Kasumi-1 (cell line): Measurements from ENCODE around the gene SYNPO2.
"Not testable (repeated sequence)": the region's sequence is repeated elsewhere in the genome, so short reads cannot be mapped to it uniquely, and the experiment has no call there.

ENCODE experiments used
- DNase-seq, 2 experiments: peaks; one replicate each; lab custom pipeline; 2025; lab: John Stamatoyannopoulos, UW

Gene SYNPO2

GRCh38 chr4:119000400-119000799 is 111.7 kb downstream of the SYNPO2 start:
- DNase-seq = no peak

- no peak for DNase-seq
Measured at GRCh38 chr4:119002476-119002875, 113.8 kb downstream of the SYNPO2 start.

GRCh38 chr4:119003001-119003400 is 114.3 kb downstream of the SYNPO2 start:
- peak; percentile 42 to 54 for DNase-seq

- DNase-seq = no peak
Measured at GRCh38 chr4:119005928-119006460, 117.3 kb downstream of the SYNPO2 start.

- no peak for DNase-seq
Measured at GRCh38 chr4:119008761-119009160, 120.1 kb downstream of the SYNPO2 start.

- not testable (repeated sequence) for DNase-seq
Measured at GRCh38 chr4:119010221-119010620, 121.6 kb downstream of the SYNPO2 start.

GRCh38 chr4:119010909-119011606 is 122.4 kb downstream of the SYNPO2 start:
- DNase-seq = no peak

- DNase-seq = no peak
Measured at GRCh38 chr4:119011607-119011988, 122.9 kb downstream of the SYNPO2 start.

GRCh38 chr4:119014658-119015057 is 126.0 kb downstream of the SYNPO2 start:
- no peak for DNase-seq

GRCh38 chr4:119016636-119017035 is 128.0 kb downstream of the SYNPO2 start:
- DNase-seq = no peak

- DNase-seq = no peak
Measured at GRCh38 chr4:119017636-119018035, 129.0 kb downstream of the SYNPO2 start.

GRCh38 chr4:119020158-119020557 is 131.5 kb downstream of the SYNPO2 start:
- no peak for DNase-seq

GRCh38 chr4:119022520-119022919 is 133.9 kb downstream of the SYNPO2 start:
- not testable (repeated sequence) for DNase-seq

GRCh38 chr4:119024102-119024501 is 135.4 kb downstream of the SYNPO2 start:
- no peak for DNase-seq

- DNase-seq = peak; percentile 8 to 22
Measured at GRCh38 chr4:119025420-119025819, 136.8 kb downstream of the SYNPO2 start.

- peak; percentile 16 to 24 for DNase-seq
Measured at GRCh38 chr4:119025916-119026661, 137.4 kb downstream of the SYNPO2 start.

- DNase-seq = no peak
Measured at GRCh38 chr4:119026662-119027444, 138.2 kb downstream of the SYNPO2 start.

- DNase-seq = no peak
Measured at GRCh38 chr4:119027811-119028210, 139.2 kb downstream of the SYNPO2 start.

- no peak for DNase-seq
Measured at GRCh38 chr4:119028296-119028695, 139.6 kb downstream of the SYNPO2 start.

GRCh38 chr4:119029847-119030535 is 141.3 kb downstream of the SYNPO2 start:
- no peak for DNase-seq

GRCh38 chr4:119030536-119030890 is 141.9 kb downstream of the SYNPO2 start:
- DNase-seq = no peak

GRCh38 chr4:119031218-119031617 is 142.6 kb downstream of the SYNPO2 start:
- no peak for DNase-seq
